ENCODE data around the gene TACR1. TPM values are rescaled to one million over a fixed set of nuclear protein-coding genes. Genes with fewer than 3 reads are reported as not detected.
"Not testable (repeated sequence)": the region's sequence is repeated elsewhere in the genome, so short reads cannot be mapped to it uniquely, and the experiment has no call there.

Gene TACR1
- total RNA-seq, 6 donors from 2014 or later: 0.46 to 4.2 (median 1.5) TPM; not detected in 1

GRCh38 chr2:75064691-75065396, 134.5 kb downstream of the TACR1 start:
- H3K4me3 ChIP-seq: no peak overlapping the region
- no peaks in the 10 kb centered on the region for H3K9me3 ChIP-seq
- peak; percentile 24 to 65 for DNase-seq
- no peaks in the 10 kb centered on the region for H3K27me3 ChIP-seq
- no peaks in the 10 kb centered on the region for H3K4me1 ChIP-seq
- TF ChIP-seq EP300 (IDR thresholded peaks at IDR 0.05): no peak
- TF ChIP-seq POLR2AphosphoS5 (IDR thresholded peaks at IDR 0.05): no peak
- no peak for TF ChIP-seq POLR2A (IDR thresholded peaks at IDR 0.05)
- peak; percentile 55 to 73 (median 70) for TF ChIP-seq CTCF (IDR thresholded peaks at IDR 0.05)
- 46% methylated on average over 8 of the region's 8 CpGs for WGBS, 2 donors
- ATAC-seq (ENCODE audit: low FRiP score in 2 of 2): peak; percentile 24 to 72
- H3K27ac ChIP-seq: no peak overlapping the region
- H3K36me3 ChIP-seq: no peaks in the 10 kb centered on the region

GRCh38 chr2:75063906-75064305, 135.4 kb downstream of the TACR1 start:
- Histone ChIP-seq H3K9me3 (no peaks in the 10 kb centered on the region), H3K27me3 (no peaks in the 10 kb centered on the region), H3K4me3 (no peak overlapping the region), H3K27ac (no peak overlapping the region), H3K4me1 (no peaks in the 10 kb centered on the region), H3K36me3 (no peaks in the 10 kb centered on the region)
- TF ChIP-seq EP300 (IDR thresholded peaks at IDR 0.05): no peak
- TF ChIP-seq POLR2A (IDR thresholded peaks at IDR 0.05): no peak
- TF ChIP-seq CTCF (IDR thresholded peaks at IDR 0.05): no peak
- TF ChIP-seq POLR2AphosphoS5 (IDR thresholded peaks at IDR 0.05): no peak
- 70 to 73% methylated on average over 1 of the region's 1 CpG for WGBS, 2 donors
- DNase-seq (no peak), ATAC-seq (ENCODE audit: low FRiP score in 2 of 2) (no peak)

GRCh38 chr2:75058427-75058826, 140.9 kb downstream of the TACR1 start:
- no peaks in the 10 kb centered on the region for H3K27me3 ChIP-seq
- no peaks in the 10 kb centered on the region for H3K36me3 ChIP-seq
- TF ChIP-seq POLR2A (IDR thresholded peaks at IDR 0.05): no peak
- H3K4me3 ChIP-seq: no peak overlapping the region
- ATAC-seq (ENCODE audit: low FRiP score in 2 of 2) (no peak), DNase-seq (no peak)
- H3K9me3 ChIP-seq: no peaks in the 10 kb centered on the region
- H3K4me1 ChIP-seq: no peaks in the 10 kb centered on the region
- no peak overlapping the region for H3K27ac ChIP-seq
- WGBS, 2 donors: 75 to 90% methylated on average over 1 of the region's 1 CpG

- H3K27me3 ChIP-seq; H3K4me1 ChIP-seq; ATAC-seq (ENCODE audit: low FRiP score in 2 of 2); H3K4me3 ChIP-seq; DNase-seq; H3K9me3 ChIP-seq; H3K27ac ChIP-seq; H3K36me3 ChIP-seq: not testable (repeated sequence)
- 94 to 96% methylated on average over 5 of the region's 5 CpGs for WGBS, 2 donors
Observed at GRCh38 chr2:75057150-75057549, 142.2 kb downstream of the TACR1 start.

- TF ChIP-seq POLR2AphosphoS5 (IDR thresholded peaks at IDR 0.05) (no peak), POLR2A (IDR thresholded peaks at IDR 0.05) (no peak), CTCF (IDR thresholded peaks at IDR 0.05) (no peak), EP300 (IDR thresholded peaks at IDR 0.05) (no peak)
- Histone ChIP-seq H3K4me3 (no peak overlapping the region), H3K36me3 (no peaks in the 10 kb centered on the region), H3K9me3 (no peaks in the 10 kb centered on the region), H3K27me3 (no peaks in the 10 kb centered on the region), H3K27ac (no peak overlapping the region), H3K4me1 (no peaks in the 10 kb centered on the region)
- WGBS, 2 donors: 71 to 73% methylated on average over 10 of the region's 10 CpGs
- ATAC-seq (ENCODE audit: low FRiP score in 2 of 2) (no peak), DNase-seq (no peak)
Observed at GRCh38 chr2:75055820-75056675, 143.3 kb downstream of the TACR1 start.
